ENCODE results near the gene SMNDC1.

- TF ChIP-seq CTCF (IDR thresholded peaks at IDR 0.05) (no peak), POLR2A (IDR thresholded peaks at IDR 0.05) (no peak), POLR2AphosphoS5 (IDR thresholded peaks at IDR 0.05) (no peak)
Observed at GRCh38 chr10:110326351-110327032, 21.8 kb upstream of the SMNDC1 start.
